Measurements from ENCODE around the gene HDHD5. TPM values are rescaled to one million over a fixed set of nuclear protein-coding genes. Genes with fewer than 3 reads are reported as not detected.
A peak's percentile ranks its signal among the peaks of the same experiment; 100 is the strongest.

HDHD5 gene
- total and polyA plus RNA-seq, 7 donors = 26.7 to 49.0 (median 33.9) TPM

DNA sequence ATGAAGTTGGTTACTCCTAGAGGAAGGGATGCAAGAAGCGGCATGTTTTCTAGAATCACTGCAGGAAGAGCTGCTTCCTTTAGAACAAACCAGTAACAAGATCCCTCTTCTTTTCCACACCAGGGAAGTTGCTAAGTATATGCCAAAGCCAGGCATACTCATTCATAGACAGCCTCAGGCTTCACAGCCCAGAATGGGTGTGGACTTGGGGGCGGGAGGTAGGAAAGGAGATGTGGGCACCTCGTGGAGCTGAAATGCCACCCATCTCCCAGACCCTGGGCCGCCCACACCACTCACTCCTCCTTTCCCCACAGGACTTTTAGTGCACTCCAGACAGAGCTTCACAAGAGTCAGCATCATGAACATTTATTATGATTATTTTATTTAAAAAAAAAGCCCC, 21.9 kb downstream of the HDHD5 start:
- Histone ChIP-seq H3K36me3 (peaks cover 11 to 56% (median 21%) of the 10 kb centered on the region in 4 donors), H3K9me3 (no peaks in the 10 kb centered on the region), H3K27me3 (no peaks in the 10 kb centered on the region), H3K4me3 (no peak overlapping the region), H3K4me1 (no peaks in the 10 kb centered on the region), H3K27ac (no peak overlapping the region)
- intact Hi-C loops (cut with DNase I) = no loop called here
- DNase-seq = peak; percentile 38
- 77 to 86% methylated on average over 4 of the region's 4 CpGs for WGBS, 2 donors
- TF ChIP-seq, protein P1, sequence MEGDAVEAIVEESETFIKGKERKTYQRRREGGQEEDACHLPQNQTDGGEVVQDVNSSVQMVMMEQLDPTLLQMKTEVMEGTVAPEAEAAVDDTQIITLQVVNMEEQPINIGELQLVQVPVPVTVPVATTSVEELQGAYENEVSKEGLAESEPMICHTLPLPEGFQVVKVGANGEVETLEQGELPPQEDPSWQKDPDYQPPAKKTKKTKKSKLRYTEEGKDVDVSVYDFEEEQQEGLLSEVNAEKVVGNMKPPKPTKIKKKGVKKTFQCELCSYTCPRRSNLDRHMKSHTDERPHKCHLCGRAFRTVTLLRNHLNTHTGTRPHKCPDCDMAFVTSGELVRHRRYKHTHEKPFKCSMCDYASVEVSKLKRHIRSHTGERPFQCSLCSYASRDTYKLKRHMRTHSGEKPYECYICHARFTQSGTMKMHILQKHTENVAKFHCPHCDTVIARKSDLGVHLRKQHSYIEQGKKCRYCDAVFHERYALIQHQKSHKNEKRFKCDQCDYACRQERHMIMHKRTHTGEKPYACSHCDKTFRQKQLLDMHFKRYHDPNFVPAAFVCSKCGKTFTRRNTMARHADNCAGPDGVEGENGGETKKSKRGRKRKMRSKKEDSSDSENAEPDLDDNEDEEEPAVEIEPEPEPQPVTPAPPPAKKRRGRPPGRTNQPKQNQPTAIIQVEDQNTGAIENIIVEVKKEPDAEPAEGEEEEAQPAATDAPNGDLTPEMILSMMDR (IDR thresholded peaks at IDR 0.05) = no peak
- TF ChIP-seq POLR2AphosphoS5 (IDR thresholded peaks at IDR 0.05) (no peak), POLR2A (IDR thresholded peaks at IDR 0.05) (no peak), EP300 (IDR thresholded peaks at IDR 0.05) (no peak)

DNA sequence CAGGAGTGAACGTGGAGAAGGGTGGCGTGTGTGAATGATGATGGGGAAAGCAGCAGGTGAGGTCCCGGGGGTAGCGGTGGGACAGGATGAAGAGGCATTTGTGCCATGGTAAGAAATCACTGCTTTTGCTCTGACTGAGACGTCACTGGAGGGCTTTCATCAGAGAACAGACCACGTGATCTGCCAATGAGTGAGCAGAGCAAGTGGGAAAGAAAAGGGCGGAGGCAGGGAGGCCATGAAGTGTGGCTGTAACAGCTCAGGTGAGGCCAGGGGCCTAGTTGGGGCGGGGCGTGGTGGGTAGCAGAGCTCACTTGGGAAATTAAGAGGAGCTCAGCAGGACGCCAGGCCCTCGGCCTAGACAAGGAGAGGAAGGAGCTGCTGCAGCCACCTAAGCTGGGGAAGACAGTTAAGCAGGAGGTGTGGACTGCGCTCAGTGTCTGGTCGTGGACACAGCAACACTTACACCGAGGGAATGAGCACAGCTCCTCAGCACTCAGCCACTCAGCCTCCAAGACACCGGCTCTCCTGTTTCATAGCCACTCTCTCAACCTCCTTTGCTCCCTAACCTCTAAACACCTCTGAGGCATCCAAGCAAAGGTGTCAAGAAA, 23.8 kb downstream of the HDHD5 start:
- Histone ChIP-seq H3K27ac (no peak overlapping the region), H3K27me3 (no peaks in the 10 kb centered on the region), H3K4me1 (no peaks in the 10 kb centered on the region), H3K4me3 (no peak overlapping the region), H3K9me3 (no peaks in the 10 kb centered on the region), H3K36me3 (peaks cover 9 to 37% (median 11%) of the 10 kb centered on the region in 4 donors)
- DNase-seq = peak; percentile 46
- TF ChIP-seq POLR2A (IDR thresholded peaks at IDR 0.05) (no peak), EP300 (IDR thresholded peaks at IDR 0.05) (no peak), POLR2AphosphoS5 (IDR thresholded peaks at IDR 0.05) (no peak)
- TF ChIP-seq, protein P1 (IDR thresholded peaks at IDR 0.05) = no peak
- intact Hi-C loops (cut with DNase I) = no loop called here
- WGBS, 2 donors = 91 to 92% methylated on average over 15 of the region's 15 CpGs

DNA sequence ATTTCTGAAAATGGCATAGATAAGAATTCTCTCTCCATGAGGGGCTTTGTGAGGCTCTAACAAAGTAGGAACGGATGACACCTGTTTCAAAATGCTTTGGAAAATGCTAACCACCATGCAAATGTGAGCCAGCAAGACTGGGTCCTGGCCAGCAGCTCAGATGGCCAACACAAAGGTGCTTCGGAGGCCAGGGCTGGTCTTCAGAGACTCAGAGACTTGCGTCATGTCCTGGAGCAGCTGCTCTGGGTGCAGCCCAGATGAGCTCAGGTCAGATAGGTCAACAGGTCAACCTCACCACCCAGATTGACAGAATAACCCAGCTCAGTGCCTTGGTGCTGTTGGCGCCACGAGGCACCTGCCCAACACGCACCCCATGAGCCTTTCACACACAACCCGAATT, 25.9 kb downstream of the HDHD5 start:
- no peak overlapping the region for H3K4me3 ChIP-seq
- H3K27me3 ChIP-seq = no peaks in the 10 kb centered on the region
- H3K36me3 ChIP-seq = peaks cover 4 to 15% (median 5%) of the 10 kb centered on the region in 4 donors
- no peaks in the 10 kb centered on the region for H3K4me1 ChIP-seq
- WGBS, 2 donors = 95 to 97% methylated on average over 7 of the region's 7 CpGs
- H3K9me3 ChIP-seq = no peaks in the 10 kb centered on the region
- DNase-seq = no peak
- H3K27ac ChIP-seq = no peak overlapping the region
- intact Hi-C loops (cut with DNase I) = no loop called here
- TF ChIP-seq EP300 (IDR thresholded peaks at IDR 0.05) = no peak
- TF ChIP-seq POLR2A (IDR thresholded peaks at IDR 0.05) = no peak
- TF ChIP-seq, protein P1 (IDR thresholded peaks at IDR 0.05) = no peak
- no peak for TF ChIP-seq POLR2AphosphoS5 (IDR thresholded peaks at IDR 0.05)

DNA sequence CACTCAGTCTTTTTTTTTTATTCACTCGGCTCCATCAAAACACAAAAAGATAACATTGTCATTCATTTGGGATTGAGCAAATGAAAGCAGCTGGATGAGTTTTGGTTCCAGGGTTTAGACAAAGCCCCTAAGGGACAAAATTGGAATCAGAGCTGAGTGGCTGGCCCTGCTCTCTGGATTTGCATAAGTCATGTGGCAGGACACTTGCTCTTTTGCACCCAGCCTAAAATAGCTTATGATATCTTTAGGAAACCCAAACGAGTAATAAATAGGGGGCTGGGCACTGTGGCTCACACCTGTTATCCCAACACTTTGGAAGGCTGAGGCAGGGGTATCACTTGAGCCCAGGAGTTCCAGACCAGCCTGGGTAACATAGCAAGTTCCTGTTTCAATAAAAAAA, 27.0 kb downstream of the HDHD5 start:
- WGBS, 2 donors = 48 to 56% methylated on average over 2 of the region's 2 CpGs
- Histone ChIP-seq H3K4me1 (no peaks in the 10 kb centered on the region), H3K27me3 (no peaks in the 10 kb centered on the region), H3K36me3 (peaks cover 0 to 5% (median 0%) of the 10 kb centered on the region in 4 donors), H3K9me3 (no peaks in the 10 kb centered on the region), H3K4me3 (no peak overlapping the region), H3K27ac (no peak overlapping the region)
- intact Hi-C loops (cut with DNase I) = no loop called here
- TF ChIP-seq EP300 (IDR thresholded peaks at IDR 0.05) (no peak), POLR2AphosphoS5 (IDR thresholded peaks at IDR 0.05) (no peak), POLR2A (IDR thresholded peaks at IDR 0.05) (no peak)
- TF ChIP-seq, protein P1 (IDR thresholded peaks at IDR 0.05) = no peak
- DNase-seq = peak; percentile 11

DNA sequence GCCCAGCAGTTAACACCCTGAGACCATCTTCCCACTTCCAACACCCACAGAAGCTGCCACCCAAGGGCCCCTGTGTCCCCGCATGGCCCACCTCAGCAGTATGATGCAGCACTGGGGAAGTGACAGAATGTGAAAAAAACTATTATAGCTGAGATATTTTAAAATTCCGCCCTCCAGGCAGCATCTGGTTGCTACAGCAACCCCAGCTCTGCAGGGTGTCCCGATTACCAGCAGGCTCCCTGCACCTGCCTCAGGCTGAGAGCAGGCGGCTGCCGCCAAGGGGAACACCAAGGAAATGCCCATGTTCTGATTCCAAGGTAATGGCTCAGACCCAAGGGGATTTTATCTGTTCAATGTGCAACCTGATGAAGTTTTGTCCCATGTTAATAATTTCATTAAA, 27.4 kb downstream of the HDHD5 start:
- H3K4me1 ChIP-seq = no peaks in the 10 kb centered on the region
- 67 to 72% methylated on average over 5 of the region's 5 CpGs for WGBS, 2 donors
- intact Hi-C loops (cut with DNase I) = no loop called here
- peak; percentile 28 for DNase-seq
- peaks cover 0 to under 1% (median 0%) of the 10 kb centered on the region in 4 donors for H3K36me3 ChIP-seq
- no peak overlapping the region for H3K4me3 ChIP-seq
- no peaks in the 10 kb centered on the region for H3K9me3 ChIP-seq
- no peak for TF ChIP-seq EP300 (IDR thresholded peaks at IDR 0.05)
- TF ChIP-seq, protein P1 (IDR thresholded peaks at IDR 0.05) = no peak
- TF ChIP-seq POLR2AphosphoS5 (IDR thresholded peaks at IDR 0.05) = no peak
- no peak overlapping the region for H3K27ac ChIP-seq
- H3K27me3 ChIP-seq = no peaks in the 10 kb centered on the region

Measured in sigmoid colon (tissue), 7 donors.